Jurkat, Clone E6-1 (cell line): Measurements from ENCODE around the gene CSRNP3.

Source experiments
- DNase-seq: peaks from one replicate; pipeline ENCODE4 v3.0.0-alpha.2; 2011; ENCODE audit warnings: low read depth, low spot score
- H3K4me3 ChIP-seq: 2 replicates; pipeline ENCODE4 v1.5.1; 2011; ENCODE audit warnings: mild to moderate bottlenecking, low read length, control low read depth, moderate library complexity

CSRNP3 gene

DNA sequence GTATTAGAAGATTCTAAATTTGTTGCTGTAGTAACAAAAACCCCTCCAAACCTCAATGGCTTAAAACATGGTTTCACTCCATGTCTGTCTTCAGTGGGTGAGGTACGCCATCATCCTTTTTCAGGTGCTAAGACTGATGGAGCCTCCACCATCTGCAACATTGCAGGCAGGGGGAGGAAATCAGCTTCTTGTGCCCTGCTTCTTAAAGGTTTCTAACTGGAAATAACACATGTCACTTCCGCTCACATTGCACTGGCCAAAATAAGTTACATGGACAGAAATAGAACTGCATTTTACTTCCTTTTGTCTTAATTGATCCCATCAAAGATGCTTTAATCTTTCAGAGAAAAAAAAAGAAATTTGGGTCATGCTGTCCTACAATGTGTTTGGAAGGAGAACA lies 230.4 kb downstream of the CSRNP3 start:
- DNase-seq = no peak
- H3K4me3 ChIP-seq = no peak overlapping the region

- no peak overlapping the region for H3K4me3 ChIP-seq
- no peak for DNase-seq
Observed at GRCh38 chr2:165700531-165700930, 231.0 kb downstream of the CSRNP3 start.

GRCh38 chr2:165701147-165701546 lies 231.6 kb downstream of the CSRNP3 start:
- H3K4me3 ChIP-seq = no peak overlapping the region
- DNase-seq = no peak

GRCh38 chr2:165706960-165707487 lies 237.5 kb downstream of the CSRNP3 start:
- H3K4me3 ChIP-seq = no peak overlapping the region
- no peak for DNase-seq

DNA sequence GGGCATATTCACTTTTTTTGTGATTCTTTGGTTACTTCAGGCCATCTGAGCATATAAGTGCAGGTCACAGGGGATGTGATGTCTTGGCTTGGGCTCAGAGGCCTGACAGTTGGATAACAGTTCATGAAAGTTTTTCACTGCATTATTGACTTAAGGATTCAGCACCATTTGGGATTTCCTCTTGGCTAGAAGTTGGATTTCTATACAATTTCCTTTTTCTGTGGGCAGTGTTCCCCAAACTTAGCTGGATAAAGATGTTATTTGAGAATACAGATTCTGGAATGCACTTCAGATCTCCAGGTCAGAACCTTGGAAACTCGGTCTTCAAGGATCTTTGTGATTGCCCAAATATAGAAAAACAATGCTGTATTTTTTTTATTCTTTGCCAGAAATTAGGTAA lies 246.6 kb downstream of the CSRNP3 start:
- no peak for DNase-seq

DNA sequence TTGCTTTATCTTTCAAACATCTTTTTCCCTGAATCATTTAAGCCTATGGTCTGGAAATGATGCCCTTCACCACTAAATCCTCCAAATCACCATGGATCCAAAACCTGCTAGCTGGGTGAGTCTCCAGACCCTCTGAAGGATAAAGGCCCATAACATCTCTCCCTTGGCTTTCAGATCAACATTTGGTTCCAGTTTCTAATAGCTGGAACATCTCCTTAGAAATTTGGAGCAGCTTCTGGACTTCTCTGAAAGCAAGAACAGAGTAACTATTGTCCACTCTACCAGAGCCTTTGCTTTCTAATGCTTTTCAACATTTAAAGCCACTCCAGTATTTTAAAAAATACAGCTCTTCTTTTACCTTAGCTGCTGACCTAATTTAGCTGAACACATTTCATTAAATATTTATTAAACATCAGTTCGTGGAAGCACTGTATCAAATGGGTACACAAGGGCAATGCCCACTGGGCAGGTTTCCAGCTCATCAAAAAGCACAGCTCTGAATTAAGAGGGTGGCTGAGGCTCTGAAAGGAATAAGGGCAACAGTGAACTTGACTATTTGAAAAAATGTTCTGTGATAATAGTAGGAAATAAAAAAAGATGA lies 249.2 kb downstream of the CSRNP3 start:
- no peak overlapping the region for H3K4me3 ChIP-seq
- no peak for DNase-seq

More for the DNA sequence above, 246.6 kb downstream of the CSRNP3 start:
- H3K4me3 ChIP-seq = no peak overlapping the region

GRCh38 chr2:165720511-165720910 lies 251.0 kb downstream of the CSRNP3 start:
- DNase-seq = no peak
- H3K4me3 ChIP-seq = no peak overlapping the region

DNA sequence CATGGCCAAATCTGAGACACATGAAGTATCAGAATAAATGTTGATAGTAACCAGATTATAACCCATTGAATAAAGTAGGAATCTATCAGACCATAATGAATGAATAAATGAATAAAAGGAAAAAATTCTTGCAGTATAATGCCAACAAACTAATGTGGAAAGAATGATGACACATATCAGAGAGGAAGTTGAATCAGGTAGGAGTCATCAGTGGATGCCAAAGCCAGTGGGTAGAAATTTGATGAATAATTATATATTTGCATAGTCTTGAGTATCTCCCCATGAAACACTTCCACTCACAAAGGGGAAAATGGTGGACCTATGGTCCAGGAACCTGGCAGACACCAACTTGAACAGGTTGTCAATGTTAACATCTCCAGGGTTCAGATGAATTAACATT lies 255.9 kb downstream of the CSRNP3 start:
- DNase-seq = no peak
- no peak overlapping the region for H3K4me3 ChIP-seq
